BE2C (cell line): Measurements from ENCODE around the gene BATF.

Source experiments
- DNase-seq: peaks from one replicate; pipeline ENCODE4 v3.0.0-alpha.2; 2020
- H3K27me3 ChIP-seq: fragments of 250-450 bp; sonication (Bioruptor Pico); 2 replicates; pipeline ENCODE4 v1.5.1; 2020; ENCODE audit warnings: mild to moderate bottlenecking
- H3K36me3 ChIP-seq: fragments of 250-450 bp; sonication (Bioruptor Pico); 2 replicates; pipeline ENCODE4 v1.5.1; 2020; ENCODE audit warnings: mild to moderate bottlenecking
- H3K4me1 ChIP-seq: fragments of 250-450 bp; sonication (Bioruptor Pico); 2 replicates; pipeline ENCODE4 v1.5.1; 2020
- H3K4me3 ChIP-seq: 2 replicates; pipeline ENCODE4 v1.5.1; 2011; ENCODE audit warnings: low read depth, low read length
- H3K9me3 ChIP-seq: fragments of 250-450 bp; sonication (Bioruptor Pico); 2 replicates; pipeline ENCODE4 v1.5.1; 2020
- TF ChIP-seq, protein P1 (sequence below): IDR thresholded peaks from 2 replicates; pipeline ENCODE4 v1.5.1; 2012; ENCODE audit warnings: mild to moderate bottlenecking, low read depth, low read length

BATF gene

DNA sequence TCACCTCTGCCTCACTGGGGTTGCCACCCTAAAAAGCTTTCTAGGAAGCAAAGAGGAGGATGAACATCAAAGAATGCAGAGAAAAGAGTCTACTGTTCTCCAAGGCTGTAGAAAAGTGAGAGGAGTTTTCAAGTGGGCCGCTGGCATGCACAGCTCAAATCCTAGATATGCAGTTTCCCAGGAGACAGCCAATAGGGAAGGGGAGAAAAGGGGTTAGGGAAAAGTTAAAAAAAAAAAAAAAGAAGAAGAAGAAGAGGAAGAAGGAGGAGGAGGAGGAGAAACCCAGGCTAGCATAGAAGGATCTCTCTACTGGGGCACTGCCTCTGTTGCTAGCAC lies 682 bp downstream of the BATF start:
- TF ChIP-seq, protein P1, sequence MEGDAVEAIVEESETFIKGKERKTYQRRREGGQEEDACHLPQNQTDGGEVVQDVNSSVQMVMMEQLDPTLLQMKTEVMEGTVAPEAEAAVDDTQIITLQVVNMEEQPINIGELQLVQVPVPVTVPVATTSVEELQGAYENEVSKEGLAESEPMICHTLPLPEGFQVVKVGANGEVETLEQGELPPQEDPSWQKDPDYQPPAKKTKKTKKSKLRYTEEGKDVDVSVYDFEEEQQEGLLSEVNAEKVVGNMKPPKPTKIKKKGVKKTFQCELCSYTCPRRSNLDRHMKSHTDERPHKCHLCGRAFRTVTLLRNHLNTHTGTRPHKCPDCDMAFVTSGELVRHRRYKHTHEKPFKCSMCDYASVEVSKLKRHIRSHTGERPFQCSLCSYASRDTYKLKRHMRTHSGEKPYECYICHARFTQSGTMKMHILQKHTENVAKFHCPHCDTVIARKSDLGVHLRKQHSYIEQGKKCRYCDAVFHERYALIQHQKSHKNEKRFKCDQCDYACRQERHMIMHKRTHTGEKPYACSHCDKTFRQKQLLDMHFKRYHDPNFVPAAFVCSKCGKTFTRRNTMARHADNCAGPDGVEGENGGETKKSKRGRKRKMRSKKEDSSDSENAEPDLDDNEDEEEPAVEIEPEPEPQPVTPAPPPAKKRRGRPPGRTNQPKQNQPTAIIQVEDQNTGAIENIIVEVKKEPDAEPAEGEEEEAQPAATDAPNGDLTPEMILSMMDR = no peak
- Histone ChIP-seq H3K4me1 (no peaks in the 10 kb centered on the region), H3K36me3 (no peaks in the 10 kb centered on the region), H3K9me3 (no peaks in the 10 kb centered on the region; the same call in 1 of the 2 replicates), H3K27me3 (0 out of 2 replicates have a peak, but pooled peaks cover 5% of the 10 kb centered on the region), H3K4me3 (no peak overlapping the region)
- no peak for DNase-seq

DNA sequence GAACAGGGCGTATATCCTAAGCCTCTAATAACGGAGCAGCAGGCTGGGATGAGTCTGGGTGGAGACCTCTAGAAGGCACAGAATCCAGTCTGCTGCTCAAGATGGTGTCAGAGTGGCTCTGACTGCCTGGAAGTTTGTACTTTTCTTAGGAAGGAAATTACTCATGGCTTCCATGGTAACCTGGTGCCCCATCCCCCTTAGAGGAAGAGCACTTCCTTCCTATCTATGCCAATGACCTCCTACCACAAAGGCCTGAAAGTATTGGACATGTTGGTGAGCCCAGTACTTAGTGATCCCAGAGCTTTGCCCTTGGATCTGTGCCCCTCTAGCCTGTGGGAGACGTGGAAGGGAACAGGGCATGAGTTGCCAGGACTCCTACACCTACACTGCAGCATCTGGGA lies 1.5 kb downstream of the BATF start:
- H3K36me3 ChIP-seq = no peaks in the 10 kb centered on the region; the same call in 1 of the 2 replicates
- no peak overlapping the region for H3K4me3 ChIP-seq

DNA sequence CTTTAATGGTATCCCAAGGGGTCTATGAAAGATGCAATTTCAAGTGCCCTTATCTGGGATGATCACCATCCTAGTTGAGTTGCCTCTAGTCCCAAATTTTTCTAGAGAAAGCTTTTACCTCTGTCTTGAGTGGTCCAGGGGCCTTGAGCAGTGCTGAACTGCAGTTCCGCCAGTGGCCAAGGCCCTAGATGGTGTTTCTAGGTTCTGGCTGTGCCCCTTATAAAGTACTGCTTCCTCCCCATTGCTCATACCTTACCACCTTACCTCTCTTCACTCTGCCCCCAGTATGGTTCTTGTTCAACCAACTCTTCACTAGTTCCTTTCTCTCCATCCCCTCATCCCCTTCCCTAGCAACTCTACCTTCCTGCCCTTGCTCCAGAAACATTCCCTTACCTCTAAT lies 3.7 kb downstream of the BATF start:
- DNase-seq = no peak
- Histone ChIP-seq H3K4me3 (no peak overlapping the region), H3K27me3 (0 out of 2 replicates have a peak, but pooled peaks cover 5% of the 10 kb centered on the region), H3K9me3 (no peaks in the 10 kb centered on the region), H3K36me3 (no peaks in the 10 kb centered on the region; the same call in 1 of the 2 replicates), H3K4me1 (no peaks in the 10 kb centered on the region)
- TF ChIP-seq, protein P1 = no peak

More for the DNA sequence above, 1.5 kb downstream of the BATF start:
- 0 out of 2 replicates have a peak, but pooled peaks cover 5% of the 10 kb centered on the region for H3K27me3 ChIP-seq
- TF ChIP-seq, protein P1 = no peak
- H3K9me3 ChIP-seq = no peaks in the 10 kb centered on the region; the same call in 1 of the 2 replicates
- no peaks in the 10 kb centered on the region for H3K4me1 ChIP-seq
- DNase-seq = no peak

DNA sequence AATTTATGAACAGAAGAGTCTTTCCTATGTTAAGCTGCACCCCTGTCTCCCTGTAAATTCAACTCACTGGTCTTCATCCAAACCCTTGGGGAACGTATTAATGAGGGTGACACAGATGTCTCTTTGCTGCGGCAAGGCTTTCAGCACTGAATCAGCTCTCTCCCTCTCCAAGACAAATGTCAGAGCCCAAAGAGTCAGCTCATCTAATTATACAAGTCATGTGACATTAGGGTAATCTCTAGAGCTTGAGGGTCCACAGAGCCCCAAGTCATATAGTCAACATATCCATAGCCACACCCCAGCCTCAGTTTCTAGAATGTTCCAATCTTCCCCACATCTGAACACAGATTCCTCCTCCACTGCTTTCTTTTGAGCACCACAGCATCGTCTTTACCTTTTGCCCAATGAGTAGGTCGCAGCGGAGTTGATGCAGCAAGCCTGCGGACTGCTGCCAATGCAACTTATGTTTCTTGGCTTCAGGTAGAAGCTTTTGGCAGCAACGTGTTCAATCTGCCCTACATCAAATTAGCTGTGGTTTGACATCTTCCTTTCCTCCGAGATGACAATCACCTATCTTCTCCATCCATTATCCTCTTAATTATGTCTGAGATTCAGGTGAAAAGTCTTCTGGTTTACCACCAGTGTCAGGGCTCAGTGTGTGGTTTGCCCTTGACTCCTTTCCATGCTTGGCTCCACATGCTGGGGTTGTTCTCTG lies 5.3 kb downstream of the BATF start:
- Histone ChIP-seq H3K4me1 (no peaks in the 10 kb centered on the region), H3K9me3 (no peaks in the 10 kb centered on the region), H3K36me3 (no peaks in the 10 kb centered on the region; the same call in 1 of the 2 replicates), H3K27me3 (0 out of 2 replicates have a peak, but pooled peaks cover 3% of the 10 kb centered on the region), H3K4me3 (no peak overlapping the region)
- TF ChIP-seq, protein P1 = no peak
- no peak for DNase-seq

DNA sequence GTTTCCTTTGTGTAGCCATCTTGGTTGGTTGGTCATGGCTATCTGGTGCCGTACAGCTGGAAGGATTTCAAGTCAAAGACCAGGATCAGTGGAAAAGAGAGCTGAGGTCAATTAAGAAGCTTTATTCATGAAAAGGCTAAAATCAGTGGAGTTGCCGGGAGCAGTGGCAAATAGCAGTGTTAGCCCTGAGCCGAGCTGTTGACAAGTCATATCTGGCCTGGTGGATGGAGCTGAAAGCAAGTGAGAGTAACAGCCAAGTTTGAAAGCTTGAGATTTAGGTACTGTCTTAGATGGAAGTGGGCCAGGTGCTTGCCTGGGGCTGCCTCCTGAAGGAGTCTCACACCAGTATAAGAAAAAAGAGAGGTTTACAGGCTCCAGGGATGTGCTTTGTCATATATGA lies 9.0 kb downstream of the BATF start:
- H3K9me3 ChIP-seq = no peaks in the 10 kb centered on the region
- no peak overlapping the region for H3K4me3 ChIP-seq
- TF ChIP-seq, protein P1 = no peak
- DNase-seq = no peak
- no peaks in the 10 kb centered on the region for H3K27me3 ChIP-seq
- no peaks in the 10 kb centered on the region; the same call in 1 of the 2 replicates for H3K36me3 ChIP-seq
- H3K4me1 ChIP-seq = no peaks in the 10 kb centered on the region

DNA sequence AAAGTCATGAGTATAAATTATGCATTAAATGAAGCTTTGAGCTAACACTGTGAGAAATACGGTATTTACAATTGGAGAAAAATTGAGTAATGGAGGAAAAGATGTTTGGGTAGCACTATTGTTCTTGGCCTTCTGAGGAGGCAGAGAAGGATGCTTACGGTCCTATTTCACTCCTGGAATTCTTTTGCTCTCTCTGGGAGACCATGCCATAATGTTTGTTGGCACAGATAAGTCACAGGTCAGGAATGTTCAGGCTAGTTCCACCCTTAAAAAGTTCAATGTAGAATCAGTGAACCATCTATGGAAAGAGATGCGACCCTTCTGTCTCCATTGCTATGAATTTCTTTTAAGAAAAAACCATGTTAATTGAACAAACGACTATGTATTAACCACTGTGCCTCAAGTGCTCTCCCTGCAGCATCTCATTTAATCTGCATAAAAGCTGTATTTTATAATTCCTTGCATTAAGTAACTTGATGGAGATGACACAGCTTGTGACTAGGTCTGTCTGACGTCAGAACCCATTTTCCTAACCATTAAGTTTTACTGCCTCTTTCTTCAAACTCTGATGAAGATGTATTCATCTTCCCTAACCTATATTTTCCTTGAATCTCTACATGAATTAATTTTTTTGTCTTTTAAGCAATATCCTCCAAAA lies 9.5 kb downstream of the BATF start:
- Histone ChIP-seq H3K4me1 (no peaks in the 10 kb centered on the region), H3K4me3 (no peak overlapping the region), H3K36me3 (no peaks in the 10 kb centered on the region; the same call in 1 of the 2 replicates), H3K27me3 (no peaks in the 10 kb centered on the region), H3K9me3 (no peaks in the 10 kb centered on the region)
- TF ChIP-seq, protein P1 = no peak
- DNase-seq = no peak
